WTC11 (cell line): ENCODE data around the gene ILF3. TPM values are rescaled to one million over a fixed set of nuclear protein-coding genes. Genes with fewer than 3 reads are reported as not detected.

ENCODE experiments used
- ATAC-seq: fragments of 200-7000 bp; cut with Tn5 transposase; 2 replicates; pipeline ENCODE4 v1.10.0; 2021; ENCODE audit warnings: mild to moderate bottlenecking, moderate library complexity
- CTCF ChIA-PET: fragments of 300-600 bp; sonication (Branson Sonifier 250); formaldehyde crosslinking; loops from one replicate; lab custom pipeline; 2021; ENCODE audit warnings: antibody characterized with exemption; lab: Charles Lee
- POLR2A ChIA-PET: fragments of 350-600 bp; sonication (Branson Sonifier 250); formaldehyde crosslinking; loops from one replicate; lab custom pipeline; 2021; ENCODE audit warnings: antibody characterized with exemption; lab: Charles Lee
- DNase-seq: peaks from one replicate; pipeline ENCODE4 v3.0.0; 2021; ENCODE audit warnings: low spot score
- H3K27ac Mint-ChIP-seq: 2 replicates; pipeline ENCODE4 v1.8.0; 2021; ENCODE audit warnings: mixed read lengths
- H3K27me3 Mint-ChIP-seq: 2 replicates; pipeline ENCODE4 v1.8.0; 2021; ENCODE audit warnings: low read depth, mild to moderate bottlenecking, moderate library complexity, mixed read lengths
- H3K36me3 Mint-ChIP-seq: 2 replicates; pipeline ENCODE4 v1.8.0; 2021; ENCODE audit warnings: mixed read lengths
- H3K4me1 Mint-ChIP-seq: 2 replicates; pipeline ENCODE4 v1.8.0; 2022; ENCODE audit warnings: mixed read lengths
- H3K4me3 Mint-ChIP-seq: 2 replicates; pipeline ENCODE4 v1.8.0; 2021; ENCODE audit warnings: mild to moderate bottlenecking, moderate library complexity, mixed read lengths
- H3K9me3 Mint-ChIP-seq: 2 replicates; pipeline ENCODE4 v1.8.0; 2021; ENCODE audit warnings: mixed read lengths
- ATF1 ChIP-seq: sonication (generic); formaldehyde crosslinking; IDR thresholded peaks from 2 replicates; pipeline ENCODE4 v1.8.1; 2023; ENCODE audit warnings: mild to moderate bottlenecking, moderate library complexity, missing genetic modification reagents
- CBFB ChIP-seq: sonication (generic); formaldehyde crosslinking; IDR thresholded peaks from 2 replicates; pipeline ENCODE4 v1.8.1; 2022; ENCODE audit warnings: mild to moderate bottlenecking, low read depth, missing genetic modification reagents
- FOXP1 ChIP-seq: sonication (generic); formaldehyde crosslinking; IDR thresholded peaks from 2 replicates; pipeline ENCODE4 v1.8.0; 2022; ENCODE audit warnings: missing genetic modification reagents, mild to moderate bottlenecking, moderate library complexity, borderline replicate concordance
- GTF2I ChIP-seq: fragments of 250-450 bp; sonication (Bioruptor Pico); conservative IDR thresholded peaks from 2 replicates; pipeline ENCODE4 v1.4.0; 2021; ENCODE audit warnings: mild to moderate bottlenecking
- IRF2 ChIP-seq: sonication (generic); formaldehyde crosslinking; IDR thresholded peaks from 2 replicates; pipeline ENCODE4 v1.8.0; 2022; ENCODE audit warnings: low read depth, missing genetic modification reagents, borderline replicate concordance
- NR2C2 ChIP-seq: sonication (generic); formaldehyde crosslinking; IDR thresholded peaks from 2 replicates; pipeline ENCODE4 v1.8.0; 2022; ENCODE audit warnings: mild to moderate bottlenecking, missing genetic modification reagents
- PRRX2 ChIP-seq: fragments of 250-450 bp; sonication (Bioruptor Pico); IDR thresholded peaks from 2 replicates; pipeline ENCODE4 v1.8.0; 2021; ENCODE audit warnings: mild to moderate bottlenecking
- SMAD3 ChIP-seq: sonication (generic); formaldehyde crosslinking; IDR thresholded peaks from 2 replicates; pipeline ENCODE4 v1.8.0; 2022; ENCODE audit warnings: missing genetic modification reagents, mild to moderate bottlenecking, borderline replicate concordance
- ZBTB21 ChIP-seq: sonication (generic); formaldehyde crosslinking; IDR thresholded peaks from 2 replicates; pipeline ENCODE4 v1.8.1; 2023; ENCODE audit warnings: mild to moderate bottlenecking, missing genetic modification reagents, borderline replicate concordance
- ZNF219 ChIP-seq: sonication (generic); formaldehyde crosslinking; IDR thresholded peaks from 2 replicates; pipeline ENCODE4 v1.8.0; 2023; ENCODE audit warnings: missing genetic modification reagents, mild to moderate bottlenecking, borderline replicate concordance
- ZNF416 ChIP-seq: fragments of 250-450 bp; sonication (Bioruptor Pico); IDR thresholded peaks from 2 replicates; pipeline ENCODE4 v1.9.0; 2021; ENCODE audit warnings: mild to moderate bottlenecking, inconsistent platforms
- total RNA-seq: library from RNA; stranded (reverse); gene quantifications from 3 replicates; pipeline ENCODE4 v1.2.3, GENCODE V29; 2021
- TF ChIP-seq, protein P1 (sequence below): sonication (generic); formaldehyde crosslinking; IDR thresholded peaks from 2 replicates; pipeline ENCODE4 v1.8.1; 2023; ENCODE audit warnings: mild to moderate bottlenecking, missing genetic modification reagents
- TF ChIP-seq, protein P2 (sequence below): sonication (generic); formaldehyde crosslinking; IDR thresholded peaks from 2 replicates; pipeline ENCODE4 v1.8.0; 2022; ENCODE audit warnings: mild to moderate bottlenecking, missing genetic modification reagents
- TF ChIP-seq, protein P3 (sequence below): sonication (generic); formaldehyde crosslinking; IDR thresholded peaks from 2 replicates; pipeline ENCODE4 v1.8.1; 2023; ENCODE audit warnings: mild to moderate bottlenecking, missing genetic modification reagents
- TF ChIP-seq, protein P4 (sequence below): sonication (generic); formaldehyde crosslinking; IDR thresholded peaks from 2 replicates; pipeline ENCODE4 v1.8.0; 2022; ENCODE audit warnings: mild to moderate bottlenecking, missing genetic modification reagents
- TF ChIP-seq, protein P5 (sequence below): sonication (generic); formaldehyde crosslinking; conservative IDR thresholded peaks from 2 replicates; pipeline ENCODE4 v1.8.1; 2023; ENCODE audit warnings: mild to moderate bottlenecking, low read depth, missing genetic modification reagents, moderate library complexity

ILF3 gene
- total RNA-seq, 1 experiment from 2014 or later = 659 TPM

DNA sequence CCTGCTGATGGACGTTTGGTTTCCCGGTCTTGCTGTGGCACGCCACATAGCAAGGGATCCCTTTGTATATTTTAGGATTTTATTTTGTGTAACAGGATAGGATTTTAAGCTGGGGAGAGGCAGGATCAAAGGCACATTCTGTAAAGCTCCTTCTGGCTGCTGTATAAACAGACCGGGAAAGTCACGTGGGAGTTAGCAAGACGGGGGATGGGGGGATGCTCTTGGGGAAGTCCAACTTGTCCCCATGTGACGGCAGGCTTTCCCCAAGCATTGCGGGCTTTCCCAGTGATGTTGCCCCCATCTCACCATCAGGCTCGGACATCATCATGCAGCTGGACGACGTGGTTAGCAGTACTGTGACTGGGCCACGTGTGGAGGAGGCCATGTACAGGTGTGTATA is 52.8 kb downstream of the ILF3 start:
- no peak overlapping the region for H3K27ac Mint-ChIP-seq
- no peaks in the 10 kb centered on the region for H3K27me3 Mint-ChIP-seq
- H3K4me3 Mint-ChIP-seq = no peak overlapping the region
- TF ChIP-seq ATF1 (no peak), PRRX2 (CRISPR knock-in tag) (no peak), ZNF219 (CRISPR knock-in tag) (no peak), NR2C2 (no peak), GTF2I (CRISPR knock-in tag) (no peak), ZNF416 (CRISPR knock-in tag) (no peak), IRF2 (CRISPR knock-in tag) (no peak), FOXP1 (CRISPR knock-in tag) (no peak), ZBTB21 (no peak), CBFB (no peak)
- TF ChIP-seq, protein P1, sequence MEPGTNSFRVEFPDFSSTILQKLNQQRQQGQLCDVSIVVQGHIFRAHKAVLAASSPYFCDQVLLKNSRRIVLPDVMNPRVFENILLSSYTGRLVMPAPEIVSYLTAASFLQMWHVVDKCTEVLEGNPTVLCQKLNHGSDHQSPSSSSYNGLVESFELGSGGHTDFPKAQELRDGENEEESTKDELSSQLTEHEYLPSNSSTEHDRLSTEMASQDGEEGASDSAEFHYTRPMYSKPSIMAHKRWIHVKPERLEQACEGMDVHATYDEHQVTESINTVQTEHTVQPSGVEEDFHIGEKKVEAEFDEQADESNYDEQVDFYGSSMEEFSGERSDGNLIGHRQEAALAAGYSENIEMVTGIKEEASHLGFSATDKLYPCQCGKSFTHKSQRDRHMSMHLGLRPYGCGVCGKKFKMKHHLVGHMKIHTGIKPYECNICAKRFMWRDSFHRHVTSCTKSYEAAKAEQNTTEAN (CRISPR knock-in tag) = no peak
- TF ChIP-seq, protein P2, sequence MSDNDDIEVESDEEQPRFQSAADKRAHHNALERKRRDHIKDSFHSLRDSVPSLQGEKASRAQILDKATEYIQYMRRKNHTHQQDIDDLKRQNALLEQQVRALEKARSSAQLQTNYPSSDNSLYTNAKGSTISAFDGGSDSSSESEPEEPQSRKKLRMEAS = no peak
- TF ChIP-seq, protein P3, sequence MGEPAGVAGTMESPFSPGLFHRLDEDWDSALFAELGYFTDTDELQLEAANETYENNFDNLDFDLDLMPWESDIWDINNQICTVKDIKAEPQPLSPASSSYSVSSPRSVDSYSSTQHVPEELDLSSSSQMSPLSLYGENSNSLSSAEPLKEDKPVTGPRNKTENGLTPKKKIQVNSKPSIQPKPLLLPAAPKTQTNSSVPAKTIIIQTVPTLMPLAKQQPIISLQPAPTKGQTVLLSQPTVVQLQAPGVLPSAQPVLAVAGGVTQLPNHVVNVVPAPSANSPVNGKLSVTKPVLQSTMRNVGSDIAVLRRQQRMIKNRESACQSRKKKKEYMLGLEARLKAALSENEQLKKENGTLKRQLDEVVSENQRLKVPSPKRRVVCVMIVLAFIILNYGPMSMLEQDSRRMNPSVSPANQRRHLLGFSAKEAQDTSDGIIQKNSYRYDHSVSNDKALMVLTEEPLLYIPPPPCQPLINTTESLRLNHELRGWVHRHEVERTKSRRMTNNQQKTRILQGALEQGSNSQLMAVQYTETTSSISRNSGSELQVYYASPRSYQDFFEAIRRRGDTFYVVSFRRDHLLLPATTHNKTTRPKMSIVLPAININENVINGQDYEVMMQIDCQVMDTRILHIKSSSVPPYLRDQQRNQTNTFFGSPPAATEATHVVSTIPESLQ = no peak
- TF ChIP-seq, protein P4, sequence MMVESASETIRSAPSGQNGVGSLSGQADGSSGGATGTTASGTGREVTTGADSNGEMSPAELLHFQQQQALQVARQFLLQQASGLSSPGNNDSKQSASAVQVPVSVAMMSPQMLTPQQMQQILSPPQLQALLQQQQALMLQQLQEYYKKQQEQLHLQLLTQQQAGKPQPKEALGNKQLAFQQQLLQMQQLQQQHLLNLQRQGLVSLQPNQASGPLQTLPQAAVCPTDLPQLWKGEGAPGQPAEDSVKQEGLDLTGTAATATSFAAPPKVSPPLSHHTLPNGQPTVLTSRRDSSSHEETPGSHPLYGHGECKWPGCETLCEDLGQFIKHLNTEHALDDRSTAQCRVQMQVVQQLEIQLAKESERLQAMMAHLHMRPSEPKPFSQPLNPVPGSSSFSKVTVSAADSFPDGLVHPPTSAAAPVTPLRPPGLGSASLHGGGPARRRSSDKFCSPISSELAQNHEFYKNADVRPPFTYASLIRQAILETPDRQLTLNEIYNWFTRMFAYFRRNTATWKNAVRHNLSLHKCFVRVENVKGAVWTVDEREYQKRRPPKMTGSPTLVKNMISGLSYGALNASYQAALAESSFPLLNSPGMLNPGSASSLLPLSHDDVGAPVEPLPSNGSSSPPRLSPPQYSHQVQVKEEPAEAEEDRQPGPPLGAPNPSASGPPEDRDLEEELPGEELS (CRISPR knock-in tag) = no peak
- TF ChIP-seq, protein P5, sequence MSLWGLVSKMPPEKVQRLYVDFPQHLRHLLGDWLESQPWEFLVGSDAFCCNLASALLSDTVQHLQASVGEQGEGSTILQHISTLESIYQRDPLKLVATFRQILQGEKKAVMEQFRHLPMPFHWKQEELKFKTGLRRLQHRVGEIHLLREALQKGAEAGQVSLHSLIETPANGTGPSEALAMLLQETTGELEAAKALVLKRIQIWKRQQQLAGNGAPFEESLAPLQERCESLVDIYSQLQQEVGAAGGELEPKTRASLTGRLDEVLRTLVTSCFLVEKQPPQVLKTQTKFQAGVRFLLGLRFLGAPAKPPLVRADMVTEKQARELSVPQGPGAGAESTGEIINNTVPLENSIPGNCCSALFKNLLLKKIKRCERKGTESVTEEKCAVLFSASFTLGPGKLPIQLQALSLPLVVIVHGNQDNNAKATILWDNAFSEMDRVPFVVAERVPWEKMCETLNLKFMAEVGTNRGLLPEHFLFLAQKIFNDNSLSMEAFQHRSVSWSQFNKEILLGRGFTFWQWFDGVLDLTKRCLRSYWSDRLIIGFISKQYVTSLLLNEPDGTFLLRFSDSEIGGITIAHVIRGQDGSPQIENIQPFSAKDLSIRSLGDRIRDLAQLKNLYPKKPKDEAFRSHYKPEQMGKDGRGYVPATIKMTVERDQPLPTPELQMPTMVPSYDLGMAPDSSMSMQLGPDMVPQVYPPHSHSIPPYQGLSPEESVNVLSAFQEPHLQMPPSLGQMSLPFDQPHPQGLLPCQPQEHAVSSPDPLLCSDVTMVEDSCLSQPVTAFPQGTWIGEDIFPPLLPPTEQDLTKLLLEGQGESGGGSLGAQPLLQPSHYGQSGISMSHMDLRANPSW (CRISPR knock-in tag) = no peak
- DNase-seq (no peak), ATAC-seq (no peak)
- peaks cover 14% of the 10 kb centered on the region for H3K36me3 Mint-ChIP-seq
- H3K9me3 Mint-ChIP-seq = no peaks in the 10 kb centered on the region
- peaks cover 5% of the 10 kb centered on the region for H3K4me1 Mint-ChIP-seq
- POLR2A ChIA-PET = no interaction called here
- CTCF ChIA-PET = interaction anchor here (1.7 kb wide), 1 partner anchor 10 kb away, joined by 6 read pairs; the partner anchor contains the start of gene DNM2

DNA sequence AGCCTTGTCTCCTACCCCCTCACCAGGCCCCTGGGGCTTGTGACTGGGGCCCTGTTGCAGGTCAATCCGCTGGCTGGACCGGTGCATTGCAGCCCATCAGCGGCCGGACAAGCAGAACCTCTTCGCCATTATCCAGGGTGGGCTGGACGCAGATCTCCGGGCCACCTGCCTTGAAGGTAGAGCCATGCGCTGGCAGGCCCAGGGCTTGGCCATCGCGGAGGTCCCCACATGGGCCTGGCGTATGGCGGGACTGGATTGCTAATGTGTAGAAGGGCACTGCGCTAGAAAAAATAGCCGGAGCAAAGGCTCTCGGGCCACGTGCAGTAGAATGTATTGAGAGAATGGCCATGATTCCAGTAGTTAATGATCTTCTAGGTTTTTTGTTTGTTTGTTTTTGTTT is 53.3 kb downstream of the ILF3 start:
- no peak overlapping the region for H3K4me3 Mint-ChIP-seq
- TF ChIP-seq ZNF416 (CRISPR knock-in tag) = no peak
- no peak for TF ChIP-seq SMAD3 (CRISPR knock-in tag)
- TF ChIP-seq, protein P5 (CRISPR knock-in tag) = no peak
- TF ChIP-seq, all 79 proteins: peak for 0
- ChIA-PET POLR2A (no interaction called here), CTCF (interaction anchor here (1.7 kb wide), 1 partner anchor 10 kb away, joined by 6 read pairs; the partner anchor contains the start of gene DNM2)
- ATAC-seq (no peak), DNase-seq (no peak)
- Mint-ChIP-seq H3K36me3 (peaks cover 16% of the 10 kb centered on the region), H3K27me3 (no peaks in the 10 kb centered on the region), H3K9me3 (no peaks in the 10 kb centered on the region), H3K4me1 (peaks cover 5% of the 10 kb centered on the region), H3K27ac (no peak overlapping the region)
